Vagina (tissue), 2 donors: ENCODE data around the gene PLCB1. TPM values are rescaled to one million over a fixed set of nuclear protein-coding genes. Genes with fewer than 3 reads are reported as not detected.

Experiments
- DNase-seq, 2 donors: peaks; one replicate each; pipeline ENCODE4 v3.0.0-alpha.2; 2017; ENCODE audit errors: extremely low spot score in 2 of 2
- H3K27ac ChIP-seq: fragments of 200-600 bp; sonication (generic); one replicate; pipeline ENCODE4 v1.5.1; 2019
- H3K27me3 ChIP-seq: fragments of 200-600 bp; sonication (generic); one replicate; pipeline ENCODE4 v1.5.1; 2019
- H3K36me3 ChIP-seq, 2 donors: fragments of 200-600 bp; sonication (generic); one replicate each; pipeline ENCODE4 v1.5.1; 2017 to 2019
- H3K4me1 ChIP-seq: fragments of 200-600 bp; sonication (generic); one replicate; pipeline ENCODE4 v1.5.1; 2019
- H3K4me3 ChIP-seq, 2 donors: fragments of 200-600 bp; sonication (generic); 1 replicate in 1 of 2; 2 replicates in 1 of 2; pipeline ENCODE4 v1.5.1; 2016 to 2019
- H3K9me3 ChIP-seq: fragments of 200-600 bp; sonication (generic); one replicate; pipeline ENCODE4 v1.5.1; 2019
- CTCF ChIP-seq, 3 experiments: fragments of 450-650 bp in 2 of 3; fragments of 200-600 bp in 1 of 3; sonication (generic) in 1 of 3; IDR thresholded peaks; one replicate each; pipeline ENCODE4 v1.5.1; 2017 to 2019; ENCODE audit warnings: antibody characterized with exemption in 3 of 3, mild to moderate bottlenecking in 2 of 3, moderate library complexity in 2 of 3
- POLR2A ChIP-seq, 2 donors: fragments of 450-650 bp; IDR thresholded peaks; one replicate each; pipeline ENCODE4 v1.6.1; 2017; ENCODE audit warnings: antibody characterized with exemption in 2 of 2, mild to moderate bottlenecking in 2 of 2, moderate library complexity in 2 of 2
- POLR2AphosphoS5 ChIP-seq, 2 donors: sonication (generic); formaldehyde crosslinking; IDR thresholded peaks; one replicate each; pipeline ENCODE4 v1.9.0; 2017; ENCODE audit warnings: antibody characterized with exemption in 2 of 2, mild to moderate bottlenecking in 2 of 2, low read depth in 1 of 2; ENCODE audit not compliant: insufficient read depth in 1 of 2
- intact Hi-C: fragments of 100-400 bp; cut with DNase I; formaldehyde crosslinking; loops from one replicate; pipeline ENCODE4 v1.15.1; 2023
- total RNA-seq: library from RNA; depleted of rRNA; stranded (reverse); fragments of >200 nt; gene quantifications from one replicate; pipeline ENCODE4 v1.2.3, GENCODE V29; 2016

The PLCB1 gene
- total RNA-seq, 1 donor from 2014 or later: 32.4 TPM

DNA sequence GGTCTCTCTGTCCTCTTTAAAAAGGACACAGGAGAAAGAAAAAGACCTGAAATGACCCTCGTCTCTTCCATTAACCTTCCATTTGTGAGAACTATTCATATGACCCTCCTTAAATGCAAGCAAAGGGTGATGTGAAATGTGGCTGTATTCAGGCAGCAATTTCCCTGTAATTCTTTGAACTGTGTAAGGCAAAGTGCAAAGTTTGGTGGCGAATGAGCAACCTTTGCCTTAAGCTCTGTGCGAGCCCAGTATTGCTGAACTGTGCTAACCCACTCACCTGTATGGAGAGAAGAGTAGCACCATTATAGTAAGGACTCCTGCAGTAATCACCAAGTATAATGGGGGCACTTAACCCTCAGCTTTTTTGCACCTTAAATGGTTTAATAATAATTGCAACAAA is 223.4 kb downstream of the PLCB1 start:
- no peak overlapping the region for H3K27ac ChIP-seq
- DNase-seq: no peak
- no peaks in the 10 kb centered on the region for H3K36me3 ChIP-seq
- H3K4me1 ChIP-seq: no peaks in the 10 kb centered on the region
- TF ChIP-seq POLR2AphosphoS5 (IDR thresholded peaks at IDR 0.05; ENCODE audit: insufficient read depth in 1 of 2, low read depth in 1 of 2) (no peak), POLR2A (IDR thresholded peaks at IDR 0.05) (no peak), CTCF (IDR thresholded peaks at IDR 0.05) (no peak)
- no peaks in the 10 kb centered on the region for H3K9me3 ChIP-seq
- intact Hi-C loops: no loop called here
- no peak overlapping the region for H3K4me3 ChIP-seq
- no peaks in the 10 kb centered on the region for H3K27me3 ChIP-seq

DNA sequence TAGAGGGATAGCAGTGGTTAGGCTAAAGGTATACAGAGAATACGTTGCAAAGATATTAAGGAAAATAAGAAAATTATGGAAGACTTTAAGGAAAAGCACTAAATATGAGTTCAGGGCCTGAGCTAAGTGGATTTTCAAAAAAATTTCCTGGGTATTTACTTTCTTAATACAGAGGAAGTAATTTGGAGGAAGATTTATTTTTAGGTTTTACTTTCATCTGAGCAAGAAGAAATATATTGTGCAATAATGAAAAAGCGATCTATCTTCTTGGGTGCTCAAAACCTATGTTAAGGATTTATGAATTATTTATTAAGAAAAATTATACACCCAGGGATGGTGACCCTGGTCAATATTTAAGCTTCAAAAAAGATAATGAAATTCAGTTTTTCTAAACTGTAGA is 224.7 kb downstream of the PLCB1 start:
- intact Hi-C loops: no loop called here
- H3K27ac ChIP-seq: no peak overlapping the region
- no peak overlapping the region for H3K4me3 ChIP-seq
- no peaks in the 10 kb centered on the region for H3K9me3 ChIP-seq
- no peaks in the 10 kb centered on the region for H3K36me3 ChIP-seq
- no peaks in the 10 kb centered on the region for H3K4me1 ChIP-seq
- TF ChIP-seq POLR2AphosphoS5 (IDR thresholded peaks at IDR 0.05; ENCODE audit: insufficient read depth in 1 of 2, low read depth in 1 of 2) (no peak), CTCF (IDR thresholded peaks at IDR 0.05) (no peak), POLR2A (IDR thresholded peaks at IDR 0.05) (no peak)
- DNase-seq: no peak
- H3K27me3 ChIP-seq: no peaks in the 10 kb centered on the region

- Histone ChIP-seq H3K27me3 (no peaks in the 10 kb centered on the region), H3K4me3 (no peak overlapping the region), H3K4me1 (no peaks in the 10 kb centered on the region), H3K27ac (no peak overlapping the region), H3K36me3 (no peaks in the 10 kb centered on the region), H3K9me3 (no peaks in the 10 kb centered on the region)
- no peak for TF ChIP-seq CTCF (IDR thresholded peaks at IDR 0.05)
- TF ChIP-seq POLR2A (IDR thresholded peaks at IDR 0.05): no peak
- no peak for TF ChIP-seq POLR2AphosphoS5 (IDR thresholded peaks at IDR 0.05; ENCODE audit: insufficient read depth in 1 of 2, low read depth in 1 of 2)
- intact Hi-C loops: no loop called here
- DNase-seq: no peak
Observed at GRCh38 chr20:8357703-8358102, 225.6 kb downstream of the PLCB1 start.

GRCh38 chr20:8360035-8360434 is 228.0 kb downstream of the PLCB1 start:
- intact Hi-C loops: no loop called here
- Histone ChIP-seq H3K4me3 (no peak overlapping the region), H3K27ac (no peak overlapping the region), H3K27me3 (no peaks in the 10 kb centered on the region), H3K9me3 (no peaks in the 10 kb centered on the region), H3K36me3 (no peaks in the 10 kb centered on the region), H3K4me1 (no peaks in the 10 kb centered on the region)
- DNase-seq: no peak
- TF ChIP-seq POLR2A (IDR thresholded peaks at IDR 0.05): no peak
- no peak for TF ChIP-seq POLR2AphosphoS5 (IDR thresholded peaks at IDR 0.05; ENCODE audit: insufficient read depth in 1 of 2, low read depth in 1 of 2)
- TF ChIP-seq CTCF (IDR thresholded peaks at IDR 0.05): no peak

DNA sequence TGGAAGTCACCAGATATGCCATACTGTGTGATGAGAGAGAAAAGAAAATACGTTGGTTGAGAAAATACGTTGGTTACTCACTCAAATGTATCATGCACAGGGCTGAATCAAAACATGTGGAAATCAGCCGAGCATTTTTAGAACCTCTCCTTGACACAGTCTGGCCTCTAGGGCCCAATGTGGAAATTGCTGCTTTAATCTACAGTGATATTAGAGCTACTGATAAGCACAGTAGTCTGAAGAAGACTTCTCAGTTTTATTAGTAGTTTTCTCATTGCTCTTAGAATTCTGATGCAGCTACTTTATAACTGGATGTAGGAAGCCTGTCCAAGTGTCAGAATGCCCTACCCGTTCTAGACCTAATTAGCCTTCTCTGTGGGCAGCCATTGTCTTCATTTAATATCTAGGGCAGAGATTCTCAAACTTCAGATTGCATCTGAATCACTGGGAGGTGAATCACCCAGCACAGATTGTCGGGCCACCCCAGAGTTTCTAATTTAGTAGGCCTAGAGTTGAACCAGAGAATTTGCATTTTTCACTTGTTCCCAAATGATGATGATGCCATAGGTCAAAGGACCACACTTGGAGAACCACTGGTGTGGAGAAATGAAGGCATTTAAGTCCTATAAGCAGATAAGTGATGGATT is 229.1 kb downstream of the PLCB1 start:
- Histone ChIP-seq H3K36me3 (no peaks in the 10 kb centered on the region), H3K9me3 (no peaks in the 10 kb centered on the region), H3K27me3 (no peaks in the 10 kb centered on the region), H3K4me3 (no peak overlapping the region), H3K4me1 (no peaks in the 10 kb centered on the region), H3K27ac (no peak overlapping the region)
- intact Hi-C loops: no loop called here
- TF ChIP-seq CTCF (IDR thresholded peaks at IDR 0.05) (no peak), POLR2AphosphoS5 (IDR thresholded peaks at IDR 0.05; ENCODE audit: insufficient read depth in 1 of 2, low read depth in 1 of 2) (no peak), POLR2A (IDR thresholded peaks at IDR 0.05) (no peak)
- no peak for DNase-seq
